ENCODE results near the gene SETBP1. TPM values are rescaled to one million over a fixed set of nuclear protein-coding genes. Genes with fewer than 3 reads are reported as not detected.

SETBP1 gene
- total RNA-seq, 1 donor: 2.6 TPM

DNA sequence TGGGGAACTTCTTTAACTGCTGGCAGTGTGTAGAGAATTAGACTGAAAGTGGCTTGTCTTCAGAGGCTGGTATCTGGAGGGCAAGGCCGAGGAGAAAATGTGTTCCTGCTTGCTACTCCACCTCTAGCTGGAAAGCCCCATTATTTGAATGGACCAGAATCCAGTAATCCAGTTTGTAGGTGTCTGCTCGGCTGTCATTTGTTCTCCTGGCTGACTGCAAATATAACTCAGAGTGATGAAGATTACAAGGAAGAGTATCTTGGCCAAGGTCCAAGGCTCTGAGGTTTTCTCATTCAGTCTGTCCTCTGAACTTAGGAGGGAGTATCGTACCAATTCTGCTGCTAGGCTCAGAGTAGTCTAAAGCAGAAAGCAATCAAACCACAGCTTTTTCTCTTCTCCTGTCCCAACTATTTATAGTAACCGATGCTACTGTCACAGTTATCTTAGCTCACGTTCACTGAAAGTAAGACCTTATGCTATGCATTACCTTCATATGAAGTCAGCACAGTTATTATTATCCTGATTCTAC is 228.6 kb downstream of the SETBP1 start:
- DNase-seq (ENCODE audit: low read depth): no peak
- no peak overlapping the region for H3K4me3 ChIP-seq (ENCODE audit: low read depth, low read length)
- TF ChIP-seq, protein P1, sequence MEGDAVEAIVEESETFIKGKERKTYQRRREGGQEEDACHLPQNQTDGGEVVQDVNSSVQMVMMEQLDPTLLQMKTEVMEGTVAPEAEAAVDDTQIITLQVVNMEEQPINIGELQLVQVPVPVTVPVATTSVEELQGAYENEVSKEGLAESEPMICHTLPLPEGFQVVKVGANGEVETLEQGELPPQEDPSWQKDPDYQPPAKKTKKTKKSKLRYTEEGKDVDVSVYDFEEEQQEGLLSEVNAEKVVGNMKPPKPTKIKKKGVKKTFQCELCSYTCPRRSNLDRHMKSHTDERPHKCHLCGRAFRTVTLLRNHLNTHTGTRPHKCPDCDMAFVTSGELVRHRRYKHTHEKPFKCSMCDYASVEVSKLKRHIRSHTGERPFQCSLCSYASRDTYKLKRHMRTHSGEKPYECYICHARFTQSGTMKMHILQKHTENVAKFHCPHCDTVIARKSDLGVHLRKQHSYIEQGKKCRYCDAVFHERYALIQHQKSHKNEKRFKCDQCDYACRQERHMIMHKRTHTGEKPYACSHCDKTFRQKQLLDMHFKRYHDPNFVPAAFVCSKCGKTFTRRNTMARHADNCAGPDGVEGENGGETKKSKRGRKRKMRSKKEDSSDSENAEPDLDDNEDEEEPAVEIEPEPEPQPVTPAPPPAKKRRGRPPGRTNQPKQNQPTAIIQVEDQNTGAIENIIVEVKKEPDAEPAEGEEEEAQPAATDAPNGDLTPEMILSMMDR (IDR thresholded peaks at IDR 0.05; ENCODE audit: insufficient read depth, low read depth, low read length): no peak

DNA sequence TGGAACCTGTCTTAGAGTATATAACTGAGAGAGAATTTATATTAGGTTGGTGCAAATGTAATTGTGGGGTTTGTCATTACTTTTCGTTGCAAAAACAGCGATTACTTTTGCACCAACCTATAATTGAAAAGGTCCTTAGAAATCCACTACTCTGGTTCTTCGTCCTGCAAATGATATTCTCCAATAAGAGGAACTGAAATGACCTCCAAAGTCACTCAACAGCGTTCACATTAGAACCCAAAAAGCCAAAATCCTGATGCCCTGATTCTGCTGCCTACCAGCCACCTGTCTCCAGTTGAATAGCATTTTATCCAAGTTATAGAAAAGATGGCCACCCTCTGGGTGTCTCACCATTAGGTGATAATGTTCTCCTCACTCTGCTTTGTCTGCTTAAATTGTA is 230.6 kb downstream of the SETBP1 start:
- no peak for DNase-seq (ENCODE audit: low read depth)
- no peak overlapping the region for H3K4me3 ChIP-seq (ENCODE audit: low read depth, low read length)
- TF ChIP-seq, protein P1 (IDR thresholded peaks at IDR 0.05; ENCODE audit: insufficient read depth, low read depth, low read length): no peak

DNA sequence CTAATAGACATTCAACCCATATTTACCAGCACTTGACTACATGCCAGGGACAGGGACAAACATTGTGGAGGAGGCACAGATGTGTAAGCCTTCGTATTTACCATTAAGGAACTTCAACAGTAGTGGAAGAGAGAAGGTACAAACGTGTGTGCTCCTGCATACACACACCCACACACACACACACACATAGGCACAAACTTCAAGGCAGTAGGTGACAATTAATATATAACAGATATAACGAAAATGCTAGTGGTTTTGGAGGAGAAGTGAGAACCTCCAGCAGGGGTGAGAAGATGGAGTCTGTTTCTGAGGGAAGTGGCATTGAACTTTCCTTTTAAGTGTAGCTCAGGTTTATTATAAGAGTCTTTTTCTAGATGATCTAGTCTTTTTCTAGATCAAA is 231.1 kb downstream of the SETBP1 start:
- H3K4me3 ChIP-seq (ENCODE audit: low read depth, low read length): no peak overlapping the region

DNA sequence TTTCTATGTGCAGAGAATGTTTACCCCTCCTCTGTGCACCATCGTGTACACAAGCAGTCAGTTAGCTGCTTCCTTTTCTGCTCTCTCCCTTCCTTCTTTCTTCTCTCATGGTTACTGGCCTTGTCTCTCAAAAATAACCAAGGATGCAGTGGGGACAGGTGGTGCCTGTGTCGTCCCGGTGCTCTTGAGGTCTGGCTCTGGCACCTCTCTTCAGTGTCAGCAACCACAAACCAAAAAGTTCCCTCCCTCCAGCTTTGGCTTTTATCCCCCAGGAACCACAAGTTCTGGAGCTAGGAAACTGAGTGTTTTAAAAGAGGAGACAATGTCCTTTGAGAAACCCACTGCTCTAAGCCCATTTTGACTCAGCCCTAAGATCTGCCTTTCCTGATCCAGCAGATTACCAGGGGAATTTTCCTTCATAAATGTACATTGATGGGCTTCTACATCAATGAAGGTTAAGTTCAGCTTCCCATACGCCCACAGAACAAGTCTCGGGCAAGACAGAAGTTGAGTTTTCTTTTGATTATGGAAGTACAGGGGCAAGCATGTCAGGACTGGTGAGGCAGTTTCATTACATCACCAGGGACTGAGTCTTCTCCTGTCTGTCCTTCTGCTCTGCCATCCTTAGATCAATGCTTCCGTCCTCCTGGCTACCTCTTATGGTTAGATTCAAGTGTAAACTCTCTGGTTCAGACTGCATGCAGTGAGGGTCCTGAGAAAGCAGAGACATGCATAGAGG is 232.2 kb downstream of the SETBP1 start:
- TF ChIP-seq, protein P1 (IDR thresholded peaks at IDR 0.05; ENCODE audit: insufficient read depth, low read depth, low read length): no peak
- no peak for DNase-seq (ENCODE audit: low read depth)
- no peak overlapping the region for H3K4me3 ChIP-seq (ENCODE audit: low read depth, low read length)

More for the DNA sequence above, 231.1 kb downstream of the SETBP1 start:
- TF ChIP-seq, protein P1 (IDR thresholded peaks at IDR 0.05; ENCODE audit: insufficient read depth, low read depth, low read length): no peak
- DNase-seq (ENCODE audit: low read depth): no peak

DNA sequence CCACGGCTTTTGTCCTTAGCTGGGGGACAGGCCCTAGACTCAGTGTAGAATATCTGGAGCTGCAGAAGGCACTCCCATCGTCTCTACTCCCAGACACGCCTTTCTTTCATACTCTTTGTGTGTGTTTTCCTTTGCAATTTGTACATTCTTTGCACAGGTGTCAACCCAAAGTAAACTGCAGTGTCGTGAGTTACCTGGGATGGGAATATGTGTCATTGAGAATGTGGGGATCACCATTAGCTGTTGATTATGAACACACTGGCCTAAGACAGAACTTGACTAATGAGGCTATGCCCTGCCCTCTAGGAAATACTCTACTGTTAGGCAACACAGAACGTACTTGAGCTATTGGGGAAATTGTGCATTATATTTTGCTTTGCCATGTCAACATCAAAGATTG is 233.3 kb downstream of the SETBP1 start:
- no peak overlapping the region for H3K4me3 ChIP-seq (ENCODE audit: low read depth, low read length)
- DNase-seq (ENCODE audit: low read depth): no peak
- TF ChIP-seq, protein P1 (IDR thresholded peaks at IDR 0.05; ENCODE audit: insufficient read depth, low read depth, low read length): no peak

DNA sequence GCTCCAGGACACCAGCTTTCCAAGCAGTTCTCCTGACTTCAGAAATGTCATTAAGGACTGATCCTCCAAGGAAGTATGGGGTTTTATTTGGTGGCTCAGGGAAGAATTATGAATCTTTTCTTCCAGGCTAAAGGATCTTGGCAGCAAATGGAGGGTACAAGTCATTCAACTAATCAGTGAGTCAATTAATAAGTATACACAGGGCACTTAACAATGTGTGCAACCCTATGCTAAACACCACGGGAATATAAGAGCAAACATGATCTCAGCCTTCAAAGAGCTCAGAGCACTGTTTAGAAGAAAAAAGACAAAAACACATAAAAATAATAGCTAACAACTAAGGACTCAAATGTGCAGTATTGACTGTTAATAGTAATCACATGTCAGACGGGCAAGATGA is 234.5 kb downstream of the SETBP1 start:
- TF ChIP-seq, protein P1 (IDR thresholded peaks at IDR 0.05; ENCODE audit: insufficient read depth, low read depth, low read length): no peak
- no peak overlapping the region for H3K4me3 ChIP-seq (ENCODE audit: low read depth, low read length)
- DNase-seq (ENCODE audit: low read depth): no peak
